ENCODE results near the gene CD59.
"Not testable (repeated sequence)": the region's sequence is repeated elsewhere in the genome, so short reads cannot be mapped to it uniquely, and the experiment has no call there.

The CD59 gene

DNA sequence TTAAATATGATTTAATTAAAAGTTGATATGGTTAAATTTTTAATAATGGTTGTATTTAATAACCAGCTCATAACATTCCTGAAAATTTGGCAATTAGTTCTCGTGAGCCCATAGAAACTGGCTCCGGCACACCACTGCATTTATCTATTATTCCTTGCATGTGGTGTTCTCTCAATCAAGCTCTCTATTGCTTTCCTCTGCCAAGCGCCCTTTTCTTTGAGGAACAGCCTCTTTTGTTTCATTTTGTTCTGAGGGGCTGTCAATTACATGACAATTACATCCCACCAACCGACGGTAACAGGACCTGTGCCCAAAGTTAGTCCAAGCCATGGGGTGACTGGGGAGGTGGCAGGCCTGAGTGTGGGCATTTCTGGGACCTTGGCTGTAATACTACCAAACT, 43.7 kb downstream of the CD59 start:
- no peak for DNase-seq (ENCODE audit: low read depth, low spot score)

DNA sequence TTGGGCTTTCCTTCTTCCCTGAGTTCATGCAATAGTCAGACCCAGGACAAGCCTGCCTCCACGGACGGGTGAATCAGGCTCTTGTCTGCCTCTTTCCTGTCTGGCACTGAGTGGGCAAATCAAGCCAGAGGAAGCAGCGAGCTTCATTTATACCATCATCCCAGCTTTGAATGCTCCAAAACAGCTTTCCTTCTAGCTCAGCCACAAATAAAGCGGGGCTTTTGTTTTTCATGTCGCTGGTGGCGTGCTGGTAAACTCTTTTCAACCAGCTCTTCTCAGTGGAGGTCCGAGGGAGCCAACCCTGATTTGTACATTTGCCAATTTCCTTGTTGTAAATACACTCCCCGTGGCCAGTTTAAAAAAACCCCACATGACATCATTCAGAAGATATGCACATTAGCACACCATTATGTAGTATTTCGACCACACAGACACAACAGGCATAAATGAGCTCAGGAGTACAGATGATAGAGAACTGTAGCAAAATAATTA, 44.2 kb downstream of the CD59 start:
- DNase-seq (ENCODE audit: low read depth, low spot score) = peak; percentile 92

DNA sequence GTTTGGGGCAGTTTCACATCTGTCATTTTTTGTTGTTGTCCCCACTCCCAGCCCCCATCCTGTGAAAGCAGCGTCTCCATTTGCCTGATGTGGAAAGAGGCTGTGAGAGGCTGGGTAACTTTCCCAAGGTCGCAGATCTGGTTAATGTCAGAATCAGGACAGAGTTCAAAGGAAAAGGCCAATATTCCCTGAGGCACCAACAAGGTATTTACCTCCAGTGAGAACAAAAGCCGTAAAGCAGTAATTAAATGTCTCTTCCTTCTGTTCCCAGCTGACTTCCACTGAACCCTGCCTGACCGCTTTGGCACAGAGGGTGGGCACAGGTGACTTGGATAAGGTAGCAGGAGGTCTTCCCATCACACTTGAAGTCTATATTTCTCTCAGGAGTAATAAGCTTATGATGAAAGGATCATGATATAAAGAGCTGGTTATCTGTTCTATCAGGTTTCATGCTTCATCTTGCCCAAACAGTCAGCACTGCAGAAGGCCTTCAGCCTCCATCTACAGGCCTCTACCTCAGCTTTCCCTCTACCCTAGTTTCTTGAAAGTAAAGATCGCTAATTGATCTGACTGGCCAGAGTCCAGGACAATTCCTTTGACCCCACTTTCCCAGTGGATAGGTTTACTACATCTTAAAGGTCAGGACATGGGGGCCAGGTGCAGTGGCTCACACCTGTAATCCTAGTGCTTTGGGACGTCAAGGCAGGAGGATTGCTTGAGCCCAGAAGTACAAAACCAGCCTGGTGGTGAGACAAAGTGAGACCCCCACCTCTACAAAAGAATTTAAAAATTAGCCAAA, 45.0 kb downstream of the CD59 start:
- DNase-seq (ENCODE audit: low read depth, low spot score) = no peak

DNA sequence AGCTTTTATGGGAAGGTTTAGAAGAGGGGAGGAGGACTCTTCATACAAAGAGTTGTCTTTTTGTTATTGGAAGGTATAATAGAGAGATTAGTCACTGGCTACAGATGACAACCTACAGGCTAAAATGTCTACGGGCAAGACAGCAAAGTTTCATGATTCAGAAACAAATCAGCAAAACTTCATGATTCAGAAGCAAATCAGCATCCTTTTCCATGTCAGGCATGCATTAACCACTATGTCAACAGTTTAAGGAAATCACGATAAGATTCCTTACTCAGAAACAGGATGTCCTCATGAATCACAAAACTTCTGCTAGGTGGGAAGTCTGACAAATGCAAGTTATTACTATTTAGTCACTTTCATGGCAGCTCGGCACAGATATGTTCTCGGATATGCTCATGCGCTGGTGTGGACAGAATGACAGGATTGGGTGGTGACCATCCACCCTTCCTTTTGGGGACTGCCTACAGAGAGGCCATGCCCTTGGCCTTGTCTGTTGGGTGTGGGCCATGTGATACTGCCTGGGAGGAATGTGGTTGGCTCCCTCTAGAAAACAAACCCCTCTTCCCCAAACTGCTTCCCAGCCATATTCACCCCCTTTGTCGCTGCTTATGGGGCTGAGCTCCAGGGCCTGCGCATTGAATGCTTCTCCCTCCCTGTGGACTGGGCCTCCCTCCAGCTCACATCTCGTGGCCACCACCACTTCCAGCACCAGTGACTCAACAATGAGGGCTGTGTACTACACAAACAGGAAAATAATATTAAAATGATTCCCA, 45.7 kb downstream of the CD59 start:
- DNase-seq (ENCODE audit: low read depth, low spot score) = peak; percentile 33

DNA sequence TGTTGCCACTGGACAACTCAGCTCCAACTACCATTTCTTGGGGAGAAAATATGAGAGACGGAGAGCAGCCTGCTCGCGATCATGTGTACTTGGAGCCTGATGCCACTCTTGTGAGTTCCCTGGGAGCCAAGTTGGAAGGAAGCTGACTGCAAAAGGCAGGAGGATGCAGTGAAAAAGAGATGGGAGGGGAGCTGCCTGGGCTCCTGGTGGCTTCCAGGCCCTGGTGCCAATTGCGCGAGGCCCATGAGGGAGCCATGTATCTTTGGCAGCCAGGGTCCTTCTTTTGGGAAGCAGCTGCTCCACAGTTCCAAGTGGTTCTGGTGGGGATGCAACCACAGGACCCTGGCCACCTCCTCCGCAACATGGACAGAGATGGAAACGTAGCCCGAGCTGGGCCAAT, 46.7 kb downstream of the CD59 start:
- no peak for DNase-seq (ENCODE audit: low read depth, low spot score)

DNA sequence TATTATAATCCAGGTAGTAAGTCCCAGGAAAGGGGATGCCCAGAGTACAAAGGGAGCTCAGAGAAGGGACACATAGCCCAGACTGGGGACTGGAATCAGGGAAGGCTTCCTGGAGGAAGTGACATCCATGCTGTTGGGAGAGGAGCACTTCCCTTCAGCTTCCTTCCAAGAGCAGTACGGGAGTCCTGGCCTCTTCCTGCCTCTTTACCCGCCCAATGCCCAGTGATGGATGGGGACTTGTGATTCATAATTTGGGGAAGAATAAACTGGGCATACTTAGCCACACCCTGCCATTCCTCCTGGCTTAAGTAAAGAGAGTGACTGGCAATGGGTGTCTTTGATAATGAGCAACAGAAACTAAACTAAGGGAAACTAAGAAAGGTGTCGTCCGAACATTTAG, 47.1 kb downstream of the CD59 start:
- DNase-seq (ENCODE audit: low read depth, low spot score) = no peak

DNA sequence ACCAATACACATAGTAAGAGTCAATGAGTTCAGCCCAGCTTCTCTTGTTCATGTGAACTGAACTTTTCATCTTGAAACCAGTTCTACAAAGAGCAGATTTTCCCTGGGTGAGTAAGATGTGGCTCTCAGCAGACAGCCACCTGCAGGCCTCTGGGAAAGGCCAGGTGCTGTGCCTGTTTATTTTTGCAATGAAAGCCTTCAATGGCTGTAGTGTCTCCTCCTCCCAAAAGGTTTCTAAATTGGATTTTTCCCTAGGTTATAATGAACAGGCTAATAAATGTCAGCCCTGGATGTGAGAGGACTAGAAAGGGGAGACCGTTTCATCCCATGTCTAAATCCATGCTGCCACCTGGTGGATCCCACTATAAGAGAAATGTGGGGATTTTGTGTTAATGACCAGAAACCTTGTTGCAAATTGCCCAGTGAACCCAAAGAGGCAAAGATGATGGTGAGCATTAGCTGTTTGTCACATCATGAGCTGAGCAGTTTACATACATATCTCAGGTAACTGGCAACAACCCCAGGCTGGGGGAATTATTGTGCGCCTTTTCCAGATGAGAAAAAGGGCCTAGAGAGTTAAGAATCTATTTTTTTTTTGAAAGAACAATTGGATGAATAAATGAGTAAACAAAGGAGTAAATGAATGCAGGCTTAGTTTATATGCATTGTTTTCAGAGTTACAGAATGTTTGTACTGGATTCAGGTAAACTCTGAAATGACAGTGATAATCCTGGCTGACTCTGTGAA, 48.3 kb downstream of the CD59 start:
- peak; percentile 37 for DNase-seq (ENCODE audit: low read depth, low spot score)

DNA sequence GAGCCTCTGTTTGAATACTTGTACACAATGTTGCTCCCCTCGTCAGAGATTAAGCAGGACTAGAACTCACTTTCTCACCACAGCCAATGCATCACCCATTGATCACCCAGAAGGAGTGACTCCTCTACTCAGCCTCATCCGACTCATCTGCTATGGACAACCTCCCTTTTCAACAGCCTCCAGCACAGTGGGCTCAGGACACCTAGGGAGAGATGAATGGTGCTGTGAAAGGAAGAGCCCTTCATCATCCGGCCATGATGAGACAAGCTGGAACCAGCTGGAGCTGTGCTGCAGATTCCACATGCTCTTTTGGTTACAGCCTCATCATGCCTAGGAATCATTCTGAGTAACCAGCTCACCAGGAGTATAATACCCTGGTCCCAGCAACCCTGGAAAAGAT, 51.1 kb downstream of the CD59 start:
- DNase-seq (ENCODE audit: low read depth, low spot score) = no peak

DNA sequence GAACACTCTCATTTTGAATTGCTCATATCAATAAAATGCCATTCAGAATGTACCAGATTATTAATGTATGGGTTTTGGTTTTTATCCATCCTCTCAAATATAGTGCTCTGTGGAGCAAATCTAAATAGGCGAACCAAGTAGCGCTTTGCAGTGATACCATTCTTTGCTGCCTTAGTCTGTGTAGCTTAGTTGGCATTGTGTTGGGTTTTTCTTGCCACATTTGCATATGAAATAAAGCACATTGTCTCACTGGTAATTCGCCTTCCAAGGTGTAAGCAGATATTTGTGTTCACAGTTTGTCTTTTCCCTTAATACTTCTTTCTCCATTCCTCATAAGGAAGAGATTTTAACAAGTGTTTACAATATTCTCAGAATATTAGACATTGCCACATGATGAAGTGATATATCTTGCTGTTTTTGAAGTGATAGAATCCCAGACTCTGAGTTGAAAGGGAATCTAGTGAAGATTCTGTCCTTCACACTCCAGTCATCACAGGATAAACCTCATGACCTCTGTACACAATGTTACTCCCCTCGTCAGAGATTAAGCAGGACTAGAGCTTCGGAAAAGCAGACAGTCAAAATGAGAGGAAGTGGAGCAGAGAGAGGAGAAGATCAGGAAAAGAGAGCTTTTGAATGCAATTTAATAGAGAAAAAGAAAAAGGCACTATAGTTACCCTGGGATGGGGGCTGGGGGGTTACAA, 52.1 kb downstream of the CD59 start:
- no peak for DNase-seq (ENCODE audit: low read depth, low spot score)

DNA sequence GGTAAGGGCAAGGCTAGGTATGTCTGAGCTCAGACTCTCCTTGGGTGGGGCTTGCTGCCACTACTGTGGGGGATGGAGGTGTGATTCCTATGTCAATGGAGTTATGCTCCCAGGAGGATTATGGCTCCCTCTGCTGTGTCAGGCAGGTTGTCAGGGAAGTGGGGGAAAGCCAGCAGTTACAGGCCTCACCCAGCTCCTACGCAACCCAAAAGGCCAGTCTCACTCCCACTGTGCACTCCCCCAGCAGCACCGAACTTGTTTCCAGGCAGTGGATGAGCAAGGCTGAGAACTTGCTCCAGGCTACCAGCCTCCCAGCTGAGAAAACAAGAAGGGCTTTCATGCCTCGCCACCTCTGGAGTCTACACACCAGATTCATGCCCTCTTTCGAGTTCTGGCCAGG, 53.8 kb downstream of the CD59 start:
- DNase-seq (ENCODE audit: low read depth, low spot score) = peak; percentile 78

DNA sequence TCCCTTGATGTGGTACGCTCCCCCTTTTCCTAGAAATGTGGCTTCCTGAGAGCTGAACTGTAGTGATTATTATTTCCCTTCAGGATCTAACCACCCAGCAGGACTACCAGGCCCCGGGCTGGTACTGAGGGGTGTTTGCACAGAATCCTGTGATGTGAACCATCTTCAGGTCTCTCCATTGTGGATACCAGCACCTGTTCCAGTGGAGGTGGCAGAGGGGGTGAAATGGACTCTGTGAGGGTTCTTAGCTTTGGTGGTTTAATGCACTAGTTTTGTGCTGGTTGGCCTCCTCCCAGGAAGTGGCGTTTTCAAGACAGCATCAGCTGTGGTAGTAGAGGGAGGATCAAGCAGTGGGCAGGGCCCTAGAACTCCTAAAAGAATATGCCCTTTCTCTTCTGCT, 54.2 kb downstream of the CD59 start:
- DNase-seq (ENCODE audit: low read depth, low spot score) = no peak

DNA sequence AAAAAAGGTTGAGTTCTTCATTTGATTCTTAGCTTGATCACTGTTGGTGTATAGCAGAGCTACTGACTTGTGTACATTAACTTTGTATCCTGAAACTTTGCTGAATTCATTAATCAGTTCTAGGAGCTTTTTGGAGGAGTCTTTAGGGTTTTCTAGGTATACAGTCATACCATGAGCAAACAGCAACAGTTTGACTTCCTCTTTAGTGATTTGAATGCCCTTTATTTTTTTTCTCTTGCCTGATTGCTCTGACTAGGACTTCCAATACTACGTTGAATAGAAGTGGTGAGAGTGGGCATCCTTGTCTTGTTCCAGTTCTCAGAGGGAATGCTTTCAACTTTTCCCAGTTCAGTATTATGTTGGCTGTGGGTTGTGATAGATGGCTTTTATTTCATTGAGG, 57.6 kb downstream of the CD59 start:
- DNase-seq (ENCODE audit: low read depth, low spot score) = not testable (repeated sequence)

DNA sequence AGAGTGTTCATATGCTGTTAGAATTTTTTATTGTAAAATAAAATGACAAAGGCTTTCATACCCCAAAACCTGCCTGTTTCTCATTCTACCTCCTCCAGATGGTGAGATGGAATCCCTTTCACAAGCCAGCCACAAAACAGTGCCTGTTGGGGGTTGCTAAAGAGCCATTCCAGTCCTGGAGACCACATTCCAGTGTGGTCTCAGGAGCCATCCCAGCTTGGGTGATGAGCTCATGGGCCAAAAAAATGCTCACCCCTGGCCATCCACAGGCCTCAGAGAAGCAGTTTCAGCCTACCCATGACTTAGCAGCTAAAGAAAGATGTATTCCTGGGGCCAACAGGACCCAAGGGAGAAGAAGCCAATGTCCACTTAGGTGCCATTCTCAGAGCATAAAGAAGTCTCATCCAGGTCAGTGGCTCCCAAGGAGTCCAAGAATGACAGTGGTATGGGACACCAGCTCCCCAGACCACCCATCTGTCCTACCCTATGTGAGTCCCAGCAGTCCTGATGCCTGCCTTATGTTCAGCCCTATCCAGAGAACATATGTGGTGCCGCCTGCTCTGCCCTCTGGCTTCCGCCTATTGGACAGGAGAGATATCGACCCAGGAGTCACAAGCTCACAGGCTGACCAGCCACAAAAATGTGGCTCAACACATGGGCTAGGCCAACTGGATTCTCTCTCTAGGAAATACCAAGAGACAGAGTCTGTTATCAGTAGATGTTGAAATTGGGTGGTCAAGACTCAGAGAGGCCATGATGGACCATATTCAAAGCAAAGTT, 62.0 kb downstream of the CD59 start:
- no peak for DNase-seq (ENCODE audit: low read depth, low spot score)

DNA sequence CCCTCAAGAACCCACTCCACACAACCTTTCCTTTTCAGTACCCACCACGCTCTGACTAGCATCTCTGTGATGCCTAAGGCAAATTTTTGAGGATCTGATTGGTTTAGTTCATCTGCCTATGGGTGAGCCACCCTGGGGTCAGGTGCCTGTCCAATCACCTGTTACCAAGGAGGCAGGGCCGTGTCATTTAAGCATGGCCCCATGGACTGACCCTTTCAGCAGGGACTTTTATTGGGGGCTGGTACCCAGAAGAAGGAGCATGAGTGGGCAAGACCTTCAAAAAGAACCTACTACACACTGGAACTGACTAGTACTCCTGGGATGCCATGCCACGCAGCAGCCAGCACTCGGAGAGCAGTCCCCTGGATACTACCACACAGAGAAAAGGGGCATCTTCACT, 64.0 kb downstream of the CD59 start:
- no peak for DNase-seq (ENCODE audit: low read depth, low spot score)

DNA sequence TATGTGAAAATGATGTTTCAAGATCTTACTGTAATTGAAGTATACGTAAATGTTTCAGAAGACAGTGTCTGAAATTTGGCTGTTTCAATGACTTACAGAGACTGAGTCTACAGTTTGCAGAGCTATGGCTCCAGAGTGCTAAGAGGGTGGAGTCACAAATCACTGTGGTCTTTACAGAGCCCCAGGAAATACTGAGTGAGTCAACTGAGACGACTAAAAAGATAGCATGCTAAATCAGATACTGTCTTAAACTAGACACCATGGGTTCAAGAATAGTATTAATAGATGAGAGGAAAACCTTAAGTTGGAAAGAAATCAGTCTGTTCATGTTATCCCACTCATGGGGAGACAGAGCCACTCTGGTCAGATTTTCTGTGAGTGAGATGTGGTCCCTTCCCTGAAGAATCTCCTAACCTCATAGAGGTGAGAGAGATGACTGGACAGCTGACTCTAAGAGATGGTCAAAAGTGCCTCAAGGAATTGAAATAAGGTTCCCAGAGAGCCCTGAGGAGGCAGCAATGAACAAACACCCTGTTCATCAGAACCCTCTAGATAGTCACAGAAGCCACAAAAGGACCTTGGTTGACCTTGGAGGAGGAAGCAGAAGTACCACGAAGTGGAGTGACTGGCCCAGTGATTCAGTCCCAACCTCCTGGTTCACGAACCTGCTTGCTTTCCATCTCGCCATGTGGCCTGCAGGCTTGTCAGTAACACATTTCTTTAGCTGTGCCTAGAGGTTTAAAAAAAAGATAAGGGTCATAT, 65.8 kb downstream of the CD59 start:
- DNase-seq (ENCODE audit: low read depth, low spot score) = no peak

DNA sequence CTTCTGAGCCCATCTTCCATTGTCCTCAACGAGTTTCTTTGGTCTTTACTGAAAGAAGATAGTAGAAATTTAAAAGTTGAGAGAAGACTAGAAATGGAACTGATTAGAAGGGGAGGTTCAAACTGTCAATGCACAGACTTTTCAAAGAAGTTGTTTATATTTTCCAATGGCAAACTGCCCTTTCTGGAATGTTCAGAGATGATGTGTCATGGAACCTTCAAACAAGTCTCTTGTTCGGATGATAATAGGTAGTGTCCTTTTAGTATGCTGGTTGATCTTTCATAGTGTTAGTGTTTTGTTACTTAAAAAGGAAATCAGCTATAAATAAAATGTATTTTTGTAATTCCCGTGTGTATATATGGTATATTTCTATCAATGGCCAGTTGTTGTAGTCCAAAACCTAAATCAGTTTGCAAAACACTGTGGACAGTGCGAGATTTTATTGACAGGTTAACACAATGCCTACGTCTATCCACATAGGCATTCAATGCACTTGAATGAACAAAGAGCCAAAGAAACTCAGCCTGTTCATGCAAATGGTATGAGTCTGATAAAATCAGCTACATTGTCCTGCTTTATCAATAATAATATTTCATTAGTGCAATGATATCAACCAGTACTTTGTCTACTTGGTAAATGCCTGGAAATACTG, 66.5 kb downstream of the CD59 start:
- DNase-seq (ENCODE audit: low read depth, low spot score) = no peak

DNA sequence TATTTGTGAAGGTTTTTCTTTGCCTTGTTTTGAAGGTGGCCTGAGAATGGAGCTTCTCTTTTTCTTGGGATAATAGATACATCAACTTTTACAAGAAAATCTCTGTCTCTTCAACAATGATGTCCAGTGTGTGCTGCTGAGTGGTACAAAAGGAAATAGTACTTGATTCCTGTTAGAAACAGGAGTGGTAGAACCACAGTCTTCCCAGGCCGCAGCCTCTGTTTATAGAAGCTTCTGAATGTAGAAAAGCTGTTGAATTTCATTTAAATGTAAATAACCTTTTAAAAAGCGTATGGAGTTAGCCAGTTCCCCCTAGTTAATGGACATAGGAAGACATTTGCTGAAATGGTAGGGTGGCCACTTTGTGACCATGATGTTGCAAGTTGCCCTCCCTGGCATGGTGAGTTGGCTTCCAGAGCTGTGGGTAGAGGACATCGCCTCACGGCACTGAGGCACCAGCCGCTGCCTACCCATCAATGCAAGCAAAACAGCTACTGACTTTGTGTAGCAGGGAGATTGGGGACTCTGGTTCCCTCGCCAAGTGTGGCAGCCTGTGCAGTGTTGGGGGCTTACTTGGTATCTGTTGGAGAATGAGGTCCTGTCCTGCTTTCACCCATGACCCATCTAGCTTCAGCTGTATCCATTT, 67.1 kb downstream of the CD59 start:
- no peak for DNase-seq (ENCODE audit: low read depth, low spot score)

DNA sequence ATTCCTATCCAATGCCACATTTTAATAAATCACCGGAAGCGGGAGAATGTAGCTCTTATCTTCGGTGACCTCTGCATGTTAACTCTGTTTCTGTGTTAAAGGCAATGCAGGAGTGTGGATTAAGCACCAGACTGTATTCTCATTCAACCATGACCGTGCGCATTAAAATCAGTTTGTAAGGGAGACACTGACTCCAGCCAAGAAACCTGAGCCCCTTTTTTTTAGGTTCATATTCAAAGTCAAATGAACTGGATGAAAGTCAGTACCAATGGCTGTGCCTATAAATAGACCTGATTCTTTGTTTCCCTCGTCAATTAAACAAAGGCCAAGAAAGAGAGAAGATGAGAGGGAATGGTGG, 67.8 kb downstream of the CD59 start:
- DNase-seq (ENCODE audit: low read depth, low spot score) = no peak

DNA sequence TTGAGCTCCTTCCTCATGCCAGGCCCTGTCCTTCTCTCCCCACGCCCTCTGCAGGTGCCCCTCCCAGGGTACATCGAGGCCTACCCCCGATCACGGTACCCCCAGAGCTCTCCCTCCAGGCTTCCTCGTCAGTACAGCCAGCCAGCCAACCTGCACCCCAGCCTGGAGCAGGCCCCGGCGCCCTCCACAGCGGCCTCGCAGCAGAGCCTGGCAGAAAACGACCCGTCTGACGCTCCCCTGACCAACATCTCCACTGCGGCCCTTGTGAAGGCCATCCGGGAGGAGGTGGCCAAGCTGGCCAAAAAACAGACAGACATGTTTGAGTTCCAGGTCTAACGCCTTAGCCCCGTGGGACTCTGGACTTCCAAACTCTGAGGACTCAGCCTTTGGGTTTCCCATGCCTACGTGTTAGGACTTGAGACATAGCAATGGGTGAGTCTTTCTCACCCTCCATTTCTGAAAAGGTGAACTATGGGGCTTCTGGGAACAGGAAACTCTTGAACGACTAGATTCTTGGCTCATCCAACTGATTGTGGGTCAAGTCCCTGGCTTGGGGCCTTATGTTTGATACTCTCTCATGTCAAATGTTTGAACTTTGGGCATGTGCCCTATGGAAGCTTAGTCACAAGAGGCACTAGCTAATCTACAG, 68.3 kb downstream of the CD59 start:
- DNase-seq (ENCODE audit: low read depth, low spot score) = no peak
